ENCODE data around the gene DYRK1A.

DNA sequence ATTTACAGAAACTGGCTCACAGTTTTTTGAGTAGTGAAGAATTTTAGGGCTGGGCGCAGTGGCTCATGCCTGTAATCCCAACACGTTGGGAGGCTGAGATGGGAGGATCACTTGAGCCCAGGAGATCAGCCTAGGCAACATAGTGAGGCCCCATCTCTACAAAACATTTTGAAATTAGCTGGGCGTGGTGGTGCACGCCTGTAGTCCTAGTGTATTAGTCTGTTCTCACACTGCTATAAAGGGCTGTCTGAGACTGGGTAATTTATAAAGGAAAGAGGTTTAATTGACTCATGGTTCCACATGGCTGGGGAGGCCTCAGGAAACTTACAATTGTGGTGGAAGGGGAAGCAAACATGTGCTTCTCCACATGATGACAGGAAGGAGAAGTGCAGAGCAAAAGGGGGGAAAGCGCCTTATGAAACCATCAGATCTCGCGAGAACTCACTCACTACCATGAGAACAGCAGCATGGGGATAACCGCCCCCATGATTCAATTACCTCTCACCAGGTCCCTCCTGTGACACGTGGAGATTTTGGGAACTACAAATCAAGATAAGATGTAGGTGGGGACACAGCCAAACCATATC, 24.4 kb upstream of the DYRK1A start:
- TF ChIP-seq, protein P1, sequence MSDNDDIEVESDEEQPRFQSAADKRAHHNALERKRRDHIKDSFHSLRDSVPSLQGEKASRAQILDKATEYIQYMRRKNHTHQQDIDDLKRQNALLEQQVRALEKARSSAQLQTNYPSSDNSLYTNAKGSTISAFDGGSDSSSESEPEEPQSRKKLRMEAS (IDR thresholded peaks at IDR 0.05; ENCODE audit: low read depth, low read length): no peak
- no peak for TF ChIP-seq POLR2A (IDR thresholded peaks at IDR 0.05; ENCODE audit: extremely low read depth, insufficient read length)

Data from NB4 (cell line).